Endodermal cell (in vitro differentiated cells): ENCODE results near the gene ADAR. TPM values are rescaled to one million over a fixed set of nuclear protein-coding genes. Genes with fewer than 3 reads are reported as not detected.

ENCODE experiments used
- DNase-seq: peaks from one replicate; pipeline ENCODE4 v3.0.0-alpha.2; 2017
- H3K27ac ChIP-seq: 2 replicates; pipeline ENCODE4 v1.5.1; 2013; ENCODE audit warnings: mild to moderate bottlenecking, low read depth, low read length, moderate library complexity
- H3K27me3 ChIP-seq: 2 replicates; pipeline ENCODE4 v1.6.1; 2013; ENCODE audit warnings: mild to moderate bottlenecking, low read length, moderate library complexity; ENCODE audit not compliant: insufficient read depth, control insufficient read depth, poor library complexity, severe bottlenecking
- H3K36me3 ChIP-seq: 2 replicates; pipeline ENCODE4 v1.7.0; 2013; ENCODE audit warnings: mild to moderate bottlenecking, low read length, moderate library complexity; ENCODE audit not compliant: control insufficient read depth, insufficient read depth
- H3K4me1 ChIP-seq: one replicate; pipeline ENCODE4 v1.7.0; 2013; ENCODE audit warnings: low read length; ENCODE audit not compliant: control insufficient read depth, insufficient read depth
- H3K4me3 ChIP-seq: 2 replicates; pipeline ENCODE4 v1.5.1; 2013; ENCODE audit warnings: mild to moderate bottlenecking, low read length, moderate library complexity
- H3K9ac ChIP-seq: 2 replicates; pipeline ENCODE4 v1.6.1; 2013; ENCODE audit warnings: mild to moderate bottlenecking, low read length, moderate library complexity; ENCODE audit not compliant: poor library complexity, severe bottlenecking; ENCODE audit errors: extremely low read depth
- H3K9me3 ChIP-seq: 2 replicates; pipeline ENCODE4 v1.6.1; 2013; ENCODE audit warnings: mild to moderate bottlenecking, low read length, moderate library complexity; ENCODE audit not compliant: control insufficient read depth
- H3K27ac Mint-ChIP-seq: 2 replicates; pipeline ENCODE4 v1.8.0; 2020; ENCODE audit warnings: mixed read lengths
- H3K27me3 Mint-ChIP-seq: 2 replicates; pipeline ENCODE4 v1.8.0; 2021; ENCODE audit warnings: mild to moderate bottlenecking, mixed read lengths; ENCODE audit not compliant: insufficient read depth
- H3K36me3 Mint-ChIP-seq: 2 replicates; pipeline ENCODE4 v1.8.0; 2020; ENCODE audit warnings: low read depth, mixed read lengths
- H3K4me1 Mint-ChIP-seq: 2 replicates; pipeline ENCODE4 v1.8.0; 2020; ENCODE audit warnings: mixed read lengths
- H3K4me3 Mint-ChIP-seq: 2 replicates; pipeline ENCODE4 v1.8.0; 2020; ENCODE audit warnings: mild to moderate bottlenecking, moderate library complexity, mixed read lengths
- H3K9me3 Mint-ChIP-seq: 2 replicates; pipeline ENCODE4 v1.8.0; 2020; ENCODE audit warnings: mild to moderate bottlenecking, mixed read lengths
- CTCF ChIP-seq: fragments of 200-600 bp; sonication (generic); conservative IDR thresholded peaks from 2 replicates; pipeline ENCODE4 v1.5.0; 2021; ENCODE audit warnings: antibody characterized with exemption, mild to moderate bottlenecking
- WGBS, 2 experiments: methylation state at CpG; one replicate each; pipeline versions ENCODE4 v1.1.5 to v1.1.7; 2013; ENCODE audit warnings: missing lambda C conversion rate in 2 of 2, mixed read lengths in 1 of 2; ENCODE audit not compliant: insufficient coverage in 1 of 2, insufficient read length in 1 of 2; 5-methylcytosine and 5-hydroxymethylcytosine counted together
- total RNA-seq, 2 donors: library from RNA; stranded (reverse); fragmentation: NEBNext Ultra II Directional in 1 of 2; extraction: Animal tissue kit (Norgen Biotek cat#: 25700) in 1 of 2; gene quantifications; 2 replicates in 1 of 2; 3 replicates in 1 of 2; pipeline ENCODE4 v1.2.1, GENCODE V29; 2021

The ADAR gene
- total RNA-seq, 2 donors from 2014 or later = 148 to 166 TPM

- Histone ChIP-seq H3K4me3 (no peak overlapping the region), H3K9me3 (no peaks in the 10 kb centered on the region), H3K4me1 (peaks cover 23% of the 10 kb centered on the region), H3K27ac (no peak overlapping the region), H3K36me3 (peaks cover 3% of the 10 kb centered on the region), H3K9ac (no peak overlapping the region), H3K27me3 (no peaks in the 10 kb centered on the region)
- H3K36me3 Mint-ChIP-seq = no peaks in the 10 kb centered on the region
- TF ChIP-seq CTCF = peak; percentile 63
- peaks cover 5% of the 10 kb centered on the region for H3K27me3 Mint-ChIP-seq
- DNase-seq = peak; percentile 73
- peaks cover 48% of the 10 kb centered on the region for H3K4me1 Mint-ChIP-seq
- no peak overlapping the region for H3K27ac Mint-ChIP-seq
- no peaks in the 10 kb centered on the region for H3K9me3 Mint-ChIP-seq
- WGBS, 2 experiments = 93 to 100% methylated on average over 4 of the region's 4 CpGs
- H3K4me3 Mint-ChIP-seq = no peak overlapping the region
Observed at GRCh38 chr1:154614247-154614646, 6.3 kb upstream of the ADAR start.

GRCh38 chr1:154611150-154611862, 3.3 kb upstream of the ADAR start:
- WGBS, 2 experiments = 35 to 36% methylated on average over 7 to 8 of the region's 10 CpGs
- Histone ChIP-seq H3K4me3 (peak overlapping the region; percentile 44), H3K9me3 (no peaks in the 10 kb centered on the region), H3K27ac (no peak overlapping the region), H3K4me1 (peaks cover 20% of the 10 kb centered on the region), H3K9ac (no peak overlapping the region), H3K27me3 (no peaks in the 10 kb centered on the region), H3K36me3 (no peaks in the 10 kb centered on the region)
- peaks cover 9% of the 10 kb centered on the region for H3K27me3 Mint-ChIP-seq
- no peak overlapping the region for H3K4me3 Mint-ChIP-seq
- DNase-seq = no peak
- peaks cover 50% of the 10 kb centered on the region for H3K4me1 Mint-ChIP-seq
- H3K27ac Mint-ChIP-seq = peak overlapping the region; percentile 44
- no peak for TF ChIP-seq CTCF
- no peaks in the 10 kb centered on the region for H3K36me3 Mint-ChIP-seq
- no peaks in the 10 kb centered on the region for H3K9me3 Mint-ChIP-seq

GRCh38 chr1:154609398-154610380, 1.7 kb upstream of the ADAR start:
- Histone ChIP-seq H3K27me3 (no peaks in the 10 kb centered on the region), H3K4me1 (peaks cover 18% of the 10 kb centered on the region), H3K9me3 (no peaks in the 10 kb centered on the region), H3K36me3 (peaks cover 12% of the 10 kb centered on the region), H3K9ac (no peak overlapping the region), H3K27ac (no peak overlapping the region), H3K4me3 (no peak overlapping the region)
- H3K36me3 Mint-ChIP-seq = peaks cover 9% of the 10 kb centered on the region
- DNase-seq = peak; percentile 85
- no peaks in the 10 kb centered on the region for H3K9me3 Mint-ChIP-seq
- peaks cover 47% of the 10 kb centered on the region for H3K4me1 Mint-ChIP-seq
- 20 to 43% methylated on average over 5 to 12 of the region's 12 CpGs for WGBS, 2 experiments
- TF ChIP-seq CTCF = no peak
- peaks cover 24% of the 10 kb centered on the region for H3K27me3 Mint-ChIP-seq
- peak overlapping the region; percentile 77 for H3K4me3 Mint-ChIP-seq
- peak overlapping the region; percentile 95 for H3K27ac Mint-ChIP-seq
